ENCODE results near the gene FBXL13. TPM values are rescaled to one million over a fixed set of nuclear protein-coding genes. Genes with fewer than 3 reads are reported as not detected.
A peak's percentile ranks its signal among the peaks of the same experiment; 100 is the strongest.
"Not testable (repeated sequence)": the region's sequence is repeated elsewhere in the genome, so short reads cannot be mapped to it uniquely, and the experiment has no call there.

FBXL13 gene
- total and polyA plus RNA-seq, 4 experiments from 2014 or later = 0.10 to 2.2 (median 0.49) TPM; not detected in 1

DNA sequence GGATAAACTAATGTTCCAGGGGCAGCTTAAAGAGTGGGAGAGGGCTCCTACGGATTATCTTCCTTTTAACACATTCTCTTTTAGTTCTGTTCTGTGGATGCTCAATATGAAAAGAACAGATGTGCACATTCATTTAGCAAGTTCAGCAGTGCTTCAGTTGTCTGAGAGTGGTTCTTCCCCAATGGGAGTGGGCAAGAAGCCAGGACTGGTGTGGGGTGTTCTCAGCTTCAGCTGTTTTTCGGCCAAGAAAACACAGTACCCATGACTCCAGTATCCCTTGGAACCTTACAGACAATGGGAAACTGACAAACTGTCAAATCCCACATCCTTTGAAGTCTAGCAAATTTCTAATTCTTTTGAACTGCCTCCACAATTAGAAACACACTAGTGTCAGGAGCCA is 233.3 kb downstream of the FBXL13 start:
- H3K4me1 Mint-ChIP-seq = no peaks in the 10 kb centered on the region
- DNase-seq = no peak
- no peaks in the 10 kb centered on the region for H3K27me3 ChIP-seq (ENCODE audit: insufficient read depth, low read length)
- H3K9me3 Mint-ChIP-seq = no peaks in the 10 kb centered on the region
- H3K9me3 ChIP-seq (ENCODE audit: control insufficient read depth in 1 of 2, low read length in 2 of 2) = no peaks in the 10 kb centered on the region
- H3K4me1 ChIP-seq (ENCODE audit: insufficient read depth, low read length) = no peaks in the 10 kb centered on the region
- H3K27me3 Mint-ChIP-seq = no peaks in the 10 kb centered on the region
- peaks cover 9 to 24% of the 10 kb centered on the region in 2 donors for H3K36me3 Mint-ChIP-seq
- POLR2A ChIA-PET (ENCODE audit: partially characterized antibody) = no interaction called here
- no peak overlapping the region for H3K4me3 Mint-ChIP-seq
- H3K36me3 ChIP-seq (ENCODE audit: insufficient read depth, low read length) = no peaks in the 10 kb centered on the region
- no peak overlapping the region for H3K4me3 ChIP-seq (ENCODE audit: low read length in 2 of 2)
- CTCF ChIA-PET (ENCODE audit: partially characterized antibody) = no interaction called here
- no peak overlapping the region for H3K27ac Mint-ChIP-seq
- intact Hi-C loops (cut with micrococcal nuclease) = no loop called here
- no peak overlapping the region for H3K27ac ChIP-seq (ENCODE audit: low read depth, low read length)

DNA sequence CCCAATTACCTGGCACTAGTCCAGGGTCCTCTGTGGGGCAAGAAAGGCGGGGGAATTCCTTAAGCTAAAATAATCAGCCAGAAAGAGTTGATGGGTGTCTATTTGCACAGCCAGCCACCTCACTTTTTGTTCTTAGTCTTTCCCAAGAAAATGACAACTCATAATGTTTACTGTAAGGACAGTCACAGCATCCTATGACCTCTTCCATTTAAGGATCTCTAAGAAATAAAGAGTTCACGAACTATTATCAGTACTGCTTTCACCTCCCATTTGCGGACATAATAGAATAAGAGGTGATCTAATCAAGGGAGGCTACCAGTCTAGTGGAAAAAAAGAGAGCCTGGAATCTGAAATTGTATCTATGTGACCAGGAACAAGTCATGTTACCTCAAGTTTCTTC is 234.2 kb downstream of the FBXL13 start:
- no peaks in the 10 kb centered on the region for H3K36me3 ChIP-seq (ENCODE audit: insufficient read depth, low read length)
- no peak overlapping the region for H3K4me3 Mint-ChIP-seq
- H3K9me3 Mint-ChIP-seq = no peaks in the 10 kb centered on the region
- no peak overlapping the region for H3K4me3 ChIP-seq (ENCODE audit: low read length in 2 of 2)
- DNase-seq = no peak
- H3K27ac Mint-ChIP-seq = no peak overlapping the region
- intact Hi-C loops (cut with micrococcal nuclease) = no loop called here
- H3K9me3 ChIP-seq (ENCODE audit: control insufficient read depth in 1 of 2, low read length in 2 of 2) = no peaks in the 10 kb centered on the region
- no peak overlapping the region for H3K27ac ChIP-seq (ENCODE audit: low read depth, low read length)
- H3K4me1 Mint-ChIP-seq = no peaks in the 10 kb centered on the region
- no peaks in the 10 kb centered on the region for H3K27me3 ChIP-seq (ENCODE audit: insufficient read depth, low read length)
- peaks cover 11 to 28% of the 10 kb centered on the region in 2 donors for H3K36me3 Mint-ChIP-seq
- ChIA-PET CTCF (ENCODE audit: partially characterized antibody) (no interaction called here), POLR2A (ENCODE audit: partially characterized antibody) (no interaction called here)
- H3K27me3 Mint-ChIP-seq = no peaks in the 10 kb centered on the region
- H3K4me1 ChIP-seq (ENCODE audit: insufficient read depth, low read length) = no peaks in the 10 kb centered on the region

GRCh38 chr7:102838572-102839101 is 236.0 kb downstream of the FBXL13 start:
- Mint-ChIP-seq H3K36me3 (peaks cover 11 to 33% of the 10 kb centered on the region in 2 donors), H3K27ac (peak overlapping the region in 1 of 7 donors; percentile 10)
- H3K9me3 ChIP-seq (ENCODE audit: control insufficient read depth in 1 of 2, low read length in 2 of 2); POLR2A ChIA-PET (ENCODE audit: partially characterized antibody); H3K36me3 ChIP-seq (ENCODE audit: insufficient read depth, low read length); H3K27me3 ChIP-seq (ENCODE audit: insufficient read depth, low read length); H3K9me3 Mint-ChIP-seq; H3K4me1 ChIP-seq (ENCODE audit: insufficient read depth, low read length); CTCF ChIA-PET (ENCODE audit: partially characterized antibody); intact Hi-C loops (cut with micrococcal nuclease); H3K27ac ChIP-seq (ENCODE audit: low read depth, low read length); H3K4me1 Mint-ChIP-seq; DNase-seq; H3K27me3 Mint-ChIP-seq; H3K4me3 ChIP-seq (ENCODE audit: low read length in 2 of 2); H3K4me3 Mint-ChIP-seq: not testable (repeated sequence)

DNA sequence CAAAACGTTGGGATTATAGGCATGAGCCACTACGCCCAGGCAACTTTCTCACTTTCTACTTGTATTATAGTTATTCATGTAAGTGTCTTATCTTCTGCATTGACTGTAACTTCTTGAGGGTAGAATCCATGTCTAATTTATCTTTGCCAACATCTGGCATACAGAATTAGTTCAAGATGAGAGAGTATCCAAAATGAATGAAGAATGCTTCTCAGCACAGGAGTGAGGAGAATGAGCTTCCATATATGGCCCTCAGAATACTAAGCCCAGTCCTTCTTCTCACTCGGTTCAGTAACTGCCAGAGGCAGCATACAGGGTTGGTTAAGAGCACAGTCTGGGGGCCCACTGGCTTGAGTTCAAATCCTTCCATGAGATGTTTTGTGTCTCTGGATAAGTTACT is 236.8 kb downstream of the FBXL13 start:
- no peak overlapping the region for H3K27ac Mint-ChIP-seq
- no peak for DNase-seq

DNA sequence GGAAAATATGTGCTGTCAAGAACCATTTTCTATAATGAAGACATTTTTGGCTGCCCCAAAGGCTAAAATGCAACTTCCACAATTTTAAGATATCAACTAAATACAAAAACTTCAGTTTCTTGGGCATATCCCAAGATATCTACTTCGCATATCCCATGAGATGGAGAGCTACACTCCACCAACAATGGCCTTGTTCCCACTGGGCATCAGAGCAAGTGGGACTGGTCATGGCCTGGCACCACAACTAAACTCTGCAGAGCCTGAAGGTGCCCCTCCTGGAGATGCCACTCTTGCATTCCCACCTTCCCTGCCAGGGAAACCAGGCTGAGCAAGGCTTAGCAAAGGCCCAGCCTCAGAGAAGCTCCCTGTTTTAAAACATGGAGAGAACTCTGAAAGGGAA is 237.6 kb downstream of the FBXL13 start:
- Histone ChIP-seq H3K27ac (ENCODE audit: low read depth, low read length) (no peak overlapping the region), H3K4me3 (ENCODE audit: low read length in 2 of 2) (no peak overlapping the region), H3K9me3 (ENCODE audit: control insufficient read depth in 1 of 2, low read length in 2 of 2) (no peaks in the 10 kb centered on the region), H3K36me3 (ENCODE audit: insufficient read depth, low read length) (no peaks in the 10 kb centered on the region), H3K4me1 (ENCODE audit: insufficient read depth, low read length) (no peaks in the 10 kb centered on the region), H3K27me3 (ENCODE audit: insufficient read depth, low read length) (no peaks in the 10 kb centered on the region)
- H3K36me3 Mint-ChIP-seq = peaks cover 10 to 34% of the 10 kb centered on the region in 2 donors
- POLR2A ChIA-PET (ENCODE audit: partially characterized antibody) = no interaction called here
- H3K27me3 Mint-ChIP-seq = no peaks in the 10 kb centered on the region
- H3K27ac Mint-ChIP-seq = no peak overlapping the region
- H3K4me1 Mint-ChIP-seq = peaks cover 0 to 2% (median under 1%) of the 10 kb centered on the region in 4 donors
- intact Hi-C loops (cut with micrococcal nuclease) = no loop called here
- H3K9me3 Mint-ChIP-seq = no peaks in the 10 kb centered on the region
- CTCF ChIA-PET (ENCODE audit: partially characterized antibody) = interaction anchor here (0.6 kb wide), 1 partner anchor 78 kb away, joined by 3 read pairs; no protein-coding TSS in a partner anchor
- no peak overlapping the region for H3K4me3 Mint-ChIP-seq
- no peak for DNase-seq

More for the DNA sequence above, 236.8 kb downstream of the FBXL13 start:
- H3K9me3 ChIP-seq (ENCODE audit: control insufficient read depth in 1 of 2, low read length in 2 of 2) = no peaks in the 10 kb centered on the region
- Mint-ChIP-seq H3K36me3 (peaks cover 11 to 33% of the 10 kb centered on the region in 2 donors), H3K4me3 (no peak overlapping the region), H3K4me1 (peaks cover 0 to 2% (median under 1%) of the 10 kb centered on the region in 4 donors), H3K9me3 (no peaks in the 10 kb centered on the region), H3K27me3 (no peaks in the 10 kb centered on the region)
- POLR2A ChIA-PET (ENCODE audit: partially characterized antibody) = no interaction called here
- H3K4me1 ChIP-seq (ENCODE audit: insufficient read depth, low read length) = no peaks in the 10 kb centered on the region
- no peaks in the 10 kb centered on the region for H3K27me3 ChIP-seq (ENCODE audit: insufficient read depth, low read length)
- no peak overlapping the region for H3K27ac ChIP-seq (ENCODE audit: low read depth, low read length)
- CTCF ChIA-PET (ENCODE audit: partially characterized antibody) = no interaction called here
- no peak overlapping the region for H3K4me3 ChIP-seq (ENCODE audit: low read length in 2 of 2)
- intact Hi-C loops (cut with micrococcal nuclease) = no loop called here
- no peaks in the 10 kb centered on the region for H3K36me3 ChIP-seq (ENCODE audit: insufficient read depth, low read length)

- POLR2A ChIA-PET (ENCODE audit: partially characterized antibody) = no interaction called here
- no peak overlapping the region for H3K4me3 ChIP-seq (ENCODE audit: low read length in 2 of 2)
- Mint-ChIP-seq H3K4me3 (no peak overlapping the region), H3K9me3 (no peaks in the 10 kb centered on the region), H3K36me3 (peaks cover 9 to 38% of the 10 kb centered on the region in 2 donors), H3K27ac (no peak overlapping the region), H3K4me1 (peaks cover 0 to 2% (median under 1%) of the 10 kb centered on the region in 4 donors), H3K27me3 (no peaks in the 10 kb centered on the region)
- no peaks in the 10 kb centered on the region for H3K27me3 ChIP-seq (ENCODE audit: insufficient read depth, low read length)
- intact Hi-C loops (cut with micrococcal nuclease) = no loop called here
- CTCF ChIA-PET (ENCODE audit: partially characterized antibody) = no interaction called here
- H3K4me1 ChIP-seq (ENCODE audit: insufficient read depth, low read length) = no peaks in the 10 kb centered on the region
- DNase-seq = no peak
- H3K27ac ChIP-seq (ENCODE audit: low read depth, low read length) = no peak overlapping the region
- no peaks in the 10 kb centered on the region for H3K36me3 ChIP-seq (ENCODE audit: insufficient read depth, low read length)
- no peaks in the 10 kb centered on the region for H3K9me3 ChIP-seq (ENCODE audit: control insufficient read depth in 1 of 2, low read length in 2 of 2)
Observed at GRCh38 chr7:102836191-102836919, 238.2 kb downstream of the FBXL13 start.

DNA sequence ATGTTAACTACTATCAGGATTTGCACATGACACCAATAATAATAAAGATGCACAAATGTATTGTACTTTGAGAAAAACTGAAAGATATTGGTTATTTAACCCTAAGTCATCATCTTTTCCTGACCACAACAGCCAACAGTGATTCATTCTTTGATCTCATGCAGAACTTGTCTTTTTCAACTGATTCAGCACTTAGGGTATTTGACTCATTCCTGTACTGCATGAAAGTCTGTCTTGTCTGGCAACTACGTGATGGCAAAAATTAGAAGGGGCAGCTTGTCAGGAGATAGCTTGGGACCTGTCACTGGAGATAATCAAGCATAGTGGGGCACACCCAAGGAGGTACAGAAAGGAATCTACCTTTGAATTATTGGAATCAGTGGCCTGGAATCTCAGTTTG is 239.6 kb downstream of the FBXL13 start:
- intact Hi-C loops (cut with micrococcal nuclease) = no loop called here
- Histone ChIP-seq H3K4me1 (ENCODE audit: insufficient read depth, low read length) (no peaks in the 10 kb centered on the region), H3K27me3 (ENCODE audit: insufficient read depth, low read length) (no peaks in the 10 kb centered on the region), H3K9me3 (ENCODE audit: control insufficient read depth in 1 of 2, low read length in 2 of 2) (no peaks in the 10 kb centered on the region), H3K4me3 (ENCODE audit: low read length in 2 of 2) (no peak overlapping the region), H3K36me3 (ENCODE audit: insufficient read depth, low read length) (no peaks in the 10 kb centered on the region), H3K27ac (ENCODE audit: low read depth, low read length) (no peak overlapping the region)
- Mint-ChIP-seq H3K4me1 (peaks cover 0 to 2% (median under 1%) of the 10 kb centered on the region in 4 donors), H3K27me3 (no peaks in the 10 kb centered on the region), H3K9me3 (no peaks in the 10 kb centered on the region), H3K27ac (no peak overlapping the region), H3K4me3 (no peak overlapping the region), H3K36me3 (peaks cover 10 to 43% of the 10 kb centered on the region in 2 donors)
- ChIA-PET POLR2A (ENCODE audit: partially characterized antibody) (no interaction called here), CTCF (ENCODE audit: partially characterized antibody) (no interaction called here)
- DNase-seq = no peak
